ES-I3 (cell line): ENCODE data around the gene WDR75.

ENCODE experiments used
- H3K36me3 ChIP-seq: 2 replicates; pipeline ENCODE4 v1.6.1; 2013; ENCODE audit warnings: mild to moderate bottlenecking, low read length, control low read depth, moderate library complexity; ENCODE audit not compliant: insufficient read depth
- H3K4me1 ChIP-seq: 2 replicates; pipeline ENCODE4 v1.6.1; 2013; ENCODE audit warnings: mild to moderate bottlenecking, control low read depth, low read length; ENCODE audit not compliant: insufficient read depth
- H3K9ac ChIP-seq: 2 replicates; pipeline ENCODE4 v1.6.1; 2013; ENCODE audit warnings: low read depth, mild to moderate bottlenecking, low read length, moderate library complexity
- H3K9me3 ChIP-seq: 2 replicates; pipeline ENCODE4 v1.6.1; 2013; ENCODE audit warnings: mild to moderate bottlenecking, low read length, moderate library complexity; ENCODE audit not compliant: control insufficient read depth, insufficient read depth

WDR75 gene

DNA sequence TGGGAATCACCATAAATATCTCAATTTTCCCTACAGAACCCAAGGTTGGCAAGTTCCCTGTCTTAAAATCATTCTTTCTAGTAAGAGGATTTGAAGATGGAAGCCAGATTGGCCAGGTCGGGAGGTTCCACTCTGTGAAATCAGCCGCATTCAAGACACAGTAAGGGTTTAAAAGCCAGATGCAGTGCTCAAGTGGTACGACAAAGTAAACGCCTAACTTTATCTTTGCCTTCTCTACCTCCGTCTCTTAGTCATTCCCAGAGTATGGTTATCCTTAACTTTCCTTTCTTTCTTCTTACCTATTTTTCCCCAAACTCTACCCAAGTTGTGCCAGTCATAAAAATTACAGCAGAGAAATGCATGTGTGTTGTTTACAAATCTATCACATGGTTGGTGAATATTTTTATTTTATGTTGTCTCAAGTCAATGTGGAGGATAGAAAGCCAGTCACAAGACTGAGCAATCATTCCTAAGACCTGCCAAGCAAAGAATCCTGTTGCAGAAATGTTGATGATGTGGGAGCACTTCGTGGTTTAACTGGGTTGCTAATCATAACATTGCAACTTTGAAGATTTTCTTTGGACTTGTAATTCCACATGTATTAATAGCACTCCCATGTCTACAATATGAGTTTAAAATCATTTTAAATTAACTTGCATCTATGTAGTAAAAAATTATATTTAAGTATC, 76.7 kb downstream of the WDR75 start:
- Histone ChIP-seq H3K9ac (no peak overlapping the region), H3K9me3 (no peaks in the 10 kb centered on the region), H3K4me1 (peaks cover 2% of the 10 kb centered on the region; the same call in 1 of the 2 replicates), H3K36me3 (no peaks in the 10 kb centered on the region)

DNA sequence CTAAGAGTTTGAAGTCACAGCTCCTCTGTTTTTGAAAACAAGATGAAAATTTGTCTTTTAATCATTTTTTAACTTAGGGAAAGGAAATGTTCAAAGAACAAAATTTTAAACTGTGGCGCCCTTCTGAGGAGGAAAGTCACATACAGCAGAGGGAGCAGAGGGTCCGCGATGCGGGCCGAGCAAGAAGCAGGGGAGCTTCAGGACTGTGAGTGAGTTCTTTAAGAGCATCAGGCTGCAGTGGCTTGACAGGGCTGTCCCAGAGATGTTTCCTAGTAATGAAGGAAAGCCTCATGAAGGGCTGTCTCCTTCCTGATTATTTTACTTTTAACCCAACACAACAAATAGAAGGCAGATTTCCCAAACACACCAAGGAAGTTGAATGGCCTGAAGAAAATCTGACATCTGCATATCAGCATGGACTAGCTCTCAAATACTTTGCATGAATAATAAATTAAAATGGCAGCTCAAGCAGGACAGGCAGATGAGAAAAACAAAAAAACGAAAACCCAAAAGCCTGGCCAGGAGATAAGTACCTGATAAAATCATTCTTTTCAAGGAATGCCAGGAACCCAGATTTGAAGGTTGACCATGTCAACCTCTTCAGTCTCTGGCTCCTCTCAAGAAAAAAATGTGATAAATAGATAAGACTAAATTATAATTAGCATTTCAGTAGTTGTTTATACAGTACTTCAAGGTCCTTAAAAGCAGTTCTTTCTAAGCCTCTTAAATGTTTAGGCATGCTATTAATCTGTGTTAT, 78.5 kb downstream of the WDR75 start:
- Histone ChIP-seq H3K9ac (no peak overlapping the region), H3K9me3 (no peaks in the 10 kb centered on the region), H3K4me1 (peaks cover 2% of the 10 kb centered on the region; the same call in 1 of the 2 replicates), H3K36me3 (no peaks in the 10 kb centered on the region)

DNA sequence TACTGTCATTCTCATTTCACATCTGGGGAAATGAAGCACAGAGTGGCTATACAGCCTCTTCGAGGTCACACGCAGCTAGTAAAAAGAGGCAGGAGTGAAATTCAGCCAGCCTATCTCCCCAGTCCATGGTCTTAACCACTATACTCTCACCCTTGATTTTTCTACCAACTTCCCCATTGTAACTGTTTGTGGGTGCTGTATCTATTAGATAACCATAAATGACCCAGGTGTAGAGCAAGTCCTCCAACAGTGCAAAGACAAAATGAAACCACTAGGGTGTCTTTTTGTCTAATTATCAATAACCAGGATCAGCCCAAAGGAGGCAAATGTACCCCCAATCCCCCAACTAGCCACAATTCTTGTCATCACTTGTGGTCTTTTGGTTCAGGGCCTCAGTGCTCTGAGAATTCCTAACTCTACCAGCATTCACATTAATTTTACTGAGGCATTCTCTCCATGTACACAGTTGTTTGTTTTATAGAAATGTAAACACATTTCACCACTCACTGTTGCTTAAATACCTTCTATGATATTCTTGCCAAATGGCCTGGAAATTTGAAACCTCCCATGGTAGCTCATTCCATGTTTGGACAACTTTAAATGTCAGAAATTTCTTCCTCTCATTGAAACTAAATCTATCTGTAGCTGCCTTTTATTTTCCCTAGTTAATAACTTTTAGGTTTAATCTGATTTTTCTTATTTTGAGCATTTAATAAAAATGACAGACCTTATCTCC, 80.6 kb downstream of the WDR75 start:
- H3K9me3 ChIP-seq, result no peaks in the 10 kb centered on the region
- no peaks in the 10 kb centered on the region for H3K36me3 ChIP-seq
- H3K9ac ChIP-seq, result no peak overlapping the region
- peaks cover 2% of the 10 kb centered on the region; the same call in 1 of the 2 replicates for H3K4me1 ChIP-seq

DNA sequence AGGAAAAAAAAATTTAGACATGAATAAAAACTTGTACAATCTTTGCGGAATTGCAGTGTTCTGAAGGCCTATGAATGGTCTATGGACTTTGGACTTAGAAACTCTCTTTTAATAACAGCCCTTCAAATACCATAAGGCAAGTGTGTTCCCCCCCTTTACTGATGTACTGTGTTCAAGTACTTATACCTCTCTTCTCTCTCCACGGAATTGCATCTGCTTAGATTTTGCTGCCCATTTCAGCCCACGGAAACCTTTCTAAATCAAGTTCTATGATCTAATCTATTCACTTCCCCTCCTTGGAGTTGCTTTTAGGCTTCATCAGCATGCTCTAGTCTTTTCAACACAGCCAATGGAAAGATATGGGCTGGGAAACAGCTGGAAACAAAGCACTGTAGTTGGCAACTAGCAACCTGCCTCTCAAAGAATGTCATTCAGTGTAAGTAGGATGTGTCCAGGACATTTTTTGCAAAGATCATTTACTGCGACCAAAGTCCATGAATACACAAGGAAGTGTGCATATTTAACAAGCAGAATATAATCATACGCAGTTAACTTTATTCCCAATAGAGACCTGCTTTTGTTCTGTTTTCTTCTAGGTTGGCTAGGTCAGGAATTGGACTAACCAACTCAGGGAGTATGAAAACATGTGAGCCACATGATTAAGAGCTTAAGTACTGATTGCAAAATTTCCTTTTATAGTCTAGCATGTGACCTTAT, 81.3 kb downstream of the WDR75 start:
- H3K4me1 ChIP-seq, result peaks cover 2% of the 10 kb centered on the region; the same call in 1 of the 2 replicates
- H3K9me3 ChIP-seq, result no peaks in the 10 kb centered on the region
- no peak overlapping the region for H3K9ac ChIP-seq
- H3K36me3 ChIP-seq, result no peaks in the 10 kb centered on the region

DNA sequence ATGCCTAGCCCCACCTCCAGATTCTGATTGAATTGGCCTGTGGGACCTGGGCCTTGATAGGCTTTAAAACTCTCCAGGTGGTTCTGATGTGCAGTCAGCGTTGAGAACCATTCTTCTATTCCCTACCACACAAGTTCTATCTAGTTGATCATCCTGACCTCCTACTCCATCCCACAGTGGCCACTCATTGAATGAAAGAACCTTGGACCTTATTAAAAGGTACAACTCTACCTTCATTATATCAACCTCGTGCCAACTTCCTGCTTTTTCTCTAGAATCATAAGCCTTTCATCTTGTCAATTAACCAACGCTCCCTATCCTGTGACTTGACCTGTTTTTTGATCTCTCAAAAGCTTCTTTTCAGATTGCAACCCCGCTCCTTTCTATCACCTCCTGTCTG, 83.5 kb downstream of the WDR75 start:
- no peaks in the 10 kb centered on the region for H3K9me3 ChIP-seq
- no peak overlapping the region for H3K9ac ChIP-seq
- H3K36me3 ChIP-seq, result no peaks in the 10 kb centered on the region
- H3K4me1 ChIP-seq, result peaks cover 2% of the 10 kb centered on the region; the same call in 1 of the 2 replicates
